Progenitor cell of endocrine pancreas (in vitro differentiated cells): ENCODE data around the gene RAB4A. TPM values are rescaled to one million over a fixed set of nuclear protein-coding genes. Genes with fewer than 3 reads are reported as not detected.
"Not testable (repeated sequence)": the region's sequence is repeated elsewhere in the genome, so short reads cannot be mapped to it uniquely, and the experiment has no call there.

ENCODE experiments used
- DNase-seq: peaks from one replicate; pipeline ENCODE4 v3.0.0; 2021; ENCODE audit warnings: low spot score; ENCODE audit not compliant: unreplicated experiment
- H3K27ac Mint-ChIP-seq: 2 replicates; pipeline ENCODE4 v1.8.0; 2021; ENCODE audit warnings: mild to moderate bottlenecking, moderate library complexity, mixed read lengths
- H3K27me3 Mint-ChIP-seq: 2 replicates; pipeline ENCODE4 v1.8.0; 2021; ENCODE audit warnings: mixed read lengths
- H3K36me3 Mint-ChIP-seq: 2 replicates; pipeline ENCODE4 v1.8.0; 2022; ENCODE audit warnings: mixed read lengths; ENCODE audit not compliant: insufficient read depth
- H3K4me1 Mint-ChIP-seq: 2 replicates; pipeline ENCODE4 v1.8.0; 2021; ENCODE audit warnings: low read depth, mixed read lengths
- H3K4me3 Mint-ChIP-seq: 2 replicates; pipeline ENCODE4 v1.8.0; 2021; ENCODE audit warnings: low read depth, mild to moderate bottlenecking, moderate library complexity, mixed read lengths
- H3K9me3 Mint-ChIP-seq: 2 replicates; pipeline ENCODE4 v1.8.0; 2021; ENCODE audit warnings: low read depth, mixed read lengths
- total RNA-seq: library from RNA; stranded (reverse); gene quantifications from 2 replicates; pipeline ENCODE4 v1.2.1, GENCODE V29; 2021
- TF ChIP-seq, protein P1 (sequence below): fragments of 200-600 bp; sonication (generic); IDR thresholded peaks from one replicate; pipeline ENCODE4 v1.5.0; 2021; ENCODE audit warnings: antibody characterized with exemption, mild to moderate bottlenecking; ENCODE audit not compliant: unreplicated experiment

Gene RAB4A
- total RNA-seq, 1 donor from 2014 or later = 130 TPM

DNA sequence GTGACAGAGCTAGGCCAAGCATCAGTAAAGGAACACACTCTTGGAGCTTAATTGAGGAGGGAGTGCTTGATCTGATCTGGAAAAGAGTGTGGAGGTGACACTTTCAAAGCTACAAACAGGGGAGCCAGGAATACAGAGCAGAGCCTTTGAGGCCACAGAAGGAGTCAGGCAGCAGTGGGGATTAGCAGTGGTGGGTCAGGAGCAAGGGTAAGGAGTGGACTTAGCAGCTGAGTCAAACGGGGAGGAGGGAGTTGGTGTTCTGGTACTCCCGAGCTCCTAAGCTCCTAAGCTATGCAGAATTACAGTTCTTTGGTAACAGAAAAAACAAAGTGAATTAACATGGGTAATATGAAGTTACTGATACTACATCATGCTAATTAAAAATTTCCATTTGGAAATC, 14.5 kb downstream of the RAB4A start:
- H3K4me3 Mint-ChIP-seq = no peak overlapping the region
- H3K27ac Mint-ChIP-seq = peak overlapping the region; percentile 37
- H3K4me1 Mint-ChIP-seq = peaks cover 20% of the 10 kb centered on the region

GRCh38 chr1:229286099-229286766, 15.3 kb downstream of the RAB4A start:
- Mint-ChIP-seq H3K36me3 (peaks cover 14% of the 10 kb centered on the region), H3K4me3 (no peak overlapping the region), H3K27ac (no peak overlapping the region), H3K4me1 (peaks cover 14% of the 10 kb centered on the region), H3K27me3 (no peaks in the 10 kb centered on the region), H3K9me3 (peaks cover 3% of the 10 kb centered on the region)
- no peak for DNase-seq
- TF ChIP-seq, protein P1, sequence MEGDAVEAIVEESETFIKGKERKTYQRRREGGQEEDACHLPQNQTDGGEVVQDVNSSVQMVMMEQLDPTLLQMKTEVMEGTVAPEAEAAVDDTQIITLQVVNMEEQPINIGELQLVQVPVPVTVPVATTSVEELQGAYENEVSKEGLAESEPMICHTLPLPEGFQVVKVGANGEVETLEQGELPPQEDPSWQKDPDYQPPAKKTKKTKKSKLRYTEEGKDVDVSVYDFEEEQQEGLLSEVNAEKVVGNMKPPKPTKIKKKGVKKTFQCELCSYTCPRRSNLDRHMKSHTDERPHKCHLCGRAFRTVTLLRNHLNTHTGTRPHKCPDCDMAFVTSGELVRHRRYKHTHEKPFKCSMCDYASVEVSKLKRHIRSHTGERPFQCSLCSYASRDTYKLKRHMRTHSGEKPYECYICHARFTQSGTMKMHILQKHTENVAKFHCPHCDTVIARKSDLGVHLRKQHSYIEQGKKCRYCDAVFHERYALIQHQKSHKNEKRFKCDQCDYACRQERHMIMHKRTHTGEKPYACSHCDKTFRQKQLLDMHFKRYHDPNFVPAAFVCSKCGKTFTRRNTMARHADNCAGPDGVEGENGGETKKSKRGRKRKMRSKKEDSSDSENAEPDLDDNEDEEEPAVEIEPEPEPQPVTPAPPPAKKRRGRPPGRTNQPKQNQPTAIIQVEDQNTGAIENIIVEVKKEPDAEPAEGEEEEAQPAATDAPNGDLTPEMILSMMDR = no peak

More for the DNA sequence above, 14.5 kb downstream of the RAB4A start:
- Mint-ChIP-seq H3K36me3 (peaks cover 6% of the 10 kb centered on the region), H3K9me3 (no peaks in the 10 kb centered on the region), H3K27me3 (no peaks in the 10 kb centered on the region)
- DNase-seq = no peak
- TF ChIP-seq, protein P1 = no peak

GRCh38 chr1:229287267-229287666, 16.4 kb downstream of the RAB4A start:
- Mint-ChIP-seq H3K9me3 (peaks cover 6% of the 10 kb centered on the region), H3K27me3 (no peaks in the 10 kb centered on the region), H3K27ac (peak overlapping the region; percentile 46), H3K4me1 (peaks cover 9% of the 10 kb centered on the region), H3K36me3 (peaks cover 19% of the 10 kb centered on the region), H3K4me3 (no peak overlapping the region)
- TF ChIP-seq, protein P1 = no peak
- no peak for DNase-seq

GRCh38 chr1:229288516-229288915, 17.6 kb downstream of the RAB4A start:
- Mint-ChIP-seq H3K4me3 (no peak overlapping the region), H3K27me3 (no peaks in the 10 kb centered on the region), H3K9me3 (peaks cover 6% of the 10 kb centered on the region), H3K4me1 (peaks cover 4% of the 10 kb centered on the region), H3K27ac (no peak overlapping the region), H3K36me3 (peaks cover 22% of the 10 kb centered on the region)
- DNase-seq = no peak
- TF ChIP-seq, protein P1 = no peak

DNA sequence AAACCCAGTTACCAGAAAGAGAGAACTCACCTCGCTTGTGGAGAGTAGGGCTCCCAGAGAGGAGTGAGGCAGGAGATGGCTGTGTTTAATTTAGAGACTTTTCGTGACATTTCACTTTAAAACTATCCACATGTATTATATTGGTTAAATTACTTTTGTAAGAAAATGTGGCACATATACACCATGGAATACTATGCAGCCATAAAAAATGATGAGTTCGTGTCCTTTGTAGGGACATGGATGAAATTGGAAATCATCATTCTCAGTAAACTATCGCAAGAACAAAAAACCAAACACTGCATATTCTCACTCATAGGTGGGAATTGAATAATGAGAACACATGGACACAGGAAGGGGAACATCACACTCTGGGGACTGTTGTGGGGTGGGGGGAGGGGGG, 20.8 kb downstream of the RAB4A start:
- H3K27me3 Mint-ChIP-seq, H3K4me1 Mint-ChIP-seq, H3K4me3 Mint-ChIP-seq, H3K9me3 Mint-ChIP-seq, H3K27ac Mint-ChIP-seq, DNase-seq: not testable (repeated sequence)
- peaks cover 34% of the 10 kb centered on the region for H3K36me3 Mint-ChIP-seq
